ENCODE results near the gene ACD.

ACD gene

GRCh38 chr16:67652578-67653127 is 7.4 kb downstream of the ACD start:
- peak overlapping the region; percentile 33; the same call in 1 of the 2 replicates for H3K4me3 ChIP-seq (replicated peaks; ENCODE audit: low read depth, low read length)
- DNase-seq (ENCODE audit: extremely low read depth, low read depth) = no peak
- TF ChIP-seq CTCF (IDR thresholded peaks at IDR 0.05; ENCODE audit: low read depth, low read length, missing control alignments) = no peak

- no peak for DNase-seq (ENCODE audit: extremely low read depth, low read depth)
- no peak overlapping the region for H3K4me3 ChIP-seq (replicated peaks; ENCODE audit: low read depth, low read length)
- no peak for TF ChIP-seq CTCF (IDR thresholded peaks at IDR 0.05; ENCODE audit: low read depth, low read length, missing control alignments)
These were observed 8.2 kb downstream of the ACD start for GRCh38 chr16:67651847-67652246.

DNA sequence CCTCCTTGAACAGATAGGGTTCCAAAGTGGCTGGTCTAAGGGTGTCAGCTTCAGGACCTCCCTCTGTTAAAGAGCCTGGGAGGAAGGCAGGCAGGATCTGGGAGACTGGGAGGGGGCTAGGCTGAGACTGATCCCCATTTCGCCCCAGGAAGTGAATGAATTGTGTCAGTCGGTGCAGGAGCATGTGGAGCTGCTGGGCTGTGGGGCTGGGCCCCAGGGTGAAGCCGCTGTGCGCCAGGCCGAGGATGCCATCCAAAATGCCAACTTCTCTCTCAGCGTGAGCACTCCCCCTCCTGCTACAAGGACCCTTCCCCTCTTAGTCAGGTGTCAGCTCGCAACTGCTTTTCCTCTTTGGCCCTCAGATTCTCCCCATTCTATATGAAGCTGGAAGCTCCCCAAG is 9.0 kb downstream of the ACD start:
- no peak for TF ChIP-seq CTCF (IDR thresholded peaks at IDR 0.05; ENCODE audit: low read depth, low read length, missing control alignments)
- no peak overlapping the region for H3K4me3 ChIP-seq (replicated peaks; ENCODE audit: low read depth, low read length)
- no peak for DNase-seq (ENCODE audit: extremely low read depth, low read depth)

DNA sequence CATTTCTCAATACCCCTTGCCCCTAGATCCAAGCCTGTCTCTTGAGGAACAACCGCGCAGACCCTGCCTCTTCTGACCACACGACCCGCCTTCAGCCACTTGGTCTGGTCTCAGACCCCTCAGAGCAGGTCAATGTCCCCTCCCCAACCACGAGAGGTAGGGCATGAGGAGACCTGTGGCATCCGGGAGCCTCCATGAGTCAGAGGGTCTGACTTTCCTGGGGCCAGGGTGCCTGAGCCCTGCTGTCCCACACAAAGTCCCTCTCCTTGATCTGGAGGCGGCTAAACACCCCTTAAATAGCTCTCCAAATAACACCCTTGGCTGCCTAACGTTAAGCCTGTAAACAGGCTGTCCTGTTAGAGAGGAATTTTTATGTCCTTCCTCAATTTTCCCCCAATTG is 10.0 kb downstream of the ACD start:
- no peak overlapping the region for H3K4me3 ChIP-seq (replicated peaks; ENCODE audit: low read depth, low read length)
- no peak for DNase-seq (ENCODE audit: extremely low read depth, low read depth)
- no peak for TF ChIP-seq CTCF (IDR thresholded peaks at IDR 0.05; ENCODE audit: low read depth, low read length, missing control alignments)

DNA sequence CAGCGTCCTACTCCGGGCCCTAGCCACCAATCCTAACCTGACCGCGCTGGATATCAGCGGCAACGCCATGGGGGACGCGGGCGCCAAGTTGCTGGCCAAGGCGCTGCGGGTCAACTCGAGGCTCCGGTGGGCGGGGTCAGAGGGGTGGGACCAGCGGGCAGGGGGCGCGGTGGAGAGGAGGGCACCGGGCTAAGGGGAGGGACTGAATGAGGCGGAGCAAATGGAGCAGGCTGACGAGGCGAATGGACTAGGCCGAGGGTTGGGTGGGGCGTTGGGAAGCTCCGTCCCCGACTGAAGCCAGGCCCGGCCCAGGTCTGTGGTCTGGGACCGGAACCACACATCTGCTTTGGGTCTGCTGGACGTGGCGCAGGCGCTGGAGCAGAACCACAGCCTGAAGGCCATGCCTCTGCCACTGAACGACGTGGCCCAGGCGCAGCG is 10.5 kb downstream of the ACD start:
- no peak overlapping the region for H3K4me3 ChIP-seq (replicated peaks; ENCODE audit: low read depth, low read length)
- no peak for DNase-seq (ENCODE audit: extremely low read depth, low read depth)
- TF ChIP-seq CTCF (IDR thresholded peaks at IDR 0.05; ENCODE audit: low read depth, low read length, missing control alignments) = no peak

GRCh38 chr16:67648764-67649407 is 11.2 kb downstream of the ACD start:
- TF ChIP-seq CTCF (IDR thresholded peaks at IDR 0.05; ENCODE audit: low read depth, low read length, missing control alignments) = no peak
- no peak for DNase-seq (ENCODE audit: extremely low read depth, low read depth)
- no peak overlapping the region for H3K4me3 ChIP-seq (replicated peaks; ENCODE audit: low read depth, low read length)
